Testis (tissue), 3 donors: ENCODE data around the gene MYOM1. TPM values are rescaled to one million over a fixed set of nuclear protein-coding genes. Genes with fewer than 3 reads are reported as not detected.

Experiments used
- DNase-seq: peaks from one replicate; pipeline ENCODE4 v3.0.0-alpha.2; 2019
- H3K27ac ChIP-seq, 2 donors: fragments of 200-600 bp; sonication (generic); one replicate each; pipeline ENCODE4 v1.5.1; 2019
- H3K27me3 ChIP-seq: fragments of 200-600 bp; sonication (generic); one replicate; pipeline ENCODE4 v1.5.1; 2019
- H3K36me3 ChIP-seq: fragments of 200-600 bp; sonication (generic); one replicate; pipeline ENCODE4 v1.5.1; 2017; ENCODE audit warnings: low read depth; ENCODE audit errors: missing control alignments
- H3K4me1 ChIP-seq: fragments of 200-600 bp; sonication (generic); one replicate; pipeline ENCODE4 v1.5.1; 2019
- H3K4me3 ChIP-seq, 2 donors: fragments of 200-600 bp; sonication (generic); one replicate each; pipeline ENCODE4 v1.5.1; 2017 to 2019
- H3K9me3 ChIP-seq: fragments of 200-600 bp; sonication (generic); one replicate; pipeline ENCODE4 v1.5.1; 2017
- CTCF ChIP-seq, 3 experiments: fragments of 450-650 bp in 2 of 3; fragments of 200-600 bp in 1 of 3; sonication (generic) in 1 of 3; IDR thresholded peaks; one replicate each; pipeline ENCODE4 v1.5.1; 2016 to 2019; ENCODE audit warnings: antibody characterized with exemption in 3 of 3, mild to moderate bottlenecking in 2 of 3, moderate library complexity in 1 of 3
- POLR2A ChIP-seq: fragments of 450-650 bp; IDR thresholded peaks from one replicate; pipeline ENCODE4 v1.6.1; 2017; ENCODE audit warnings: antibody characterized with exemption, mild to moderate bottlenecking, moderate library complexity
- WGBS, 2 donors: methylation state at CpG; one replicate each; pipeline ENCODE4 v1.1.5; 2018; 5-methylcytosine and 5-hydroxymethylcytosine counted together
- intact Hi-C: fragments of 100-400 bp; cut with DNase I; formaldehyde crosslinking; loops from one replicate; pipeline ENCODE4 v1.15.1; 2023; ENCODE audit warnings: low total_unique reads
- polyA plus RNA-seq: library from polyadenylated mRNA; stranded (reverse); fragments of 350-450 nt; fragmentation: Illumina TruSeq; extraction: RNeasy Lipid Tissue Mini Kit (QIAGEN cat#74804); gene quantifications from one replicate; pipeline ENCODE4 v1.2.3, GENCODE V29; 2014; ENCODE audit warnings: low read depth, low replicate concordance; ENCODE audit not compliant: insufficient read depth
- total RNA-seq, 2 donors: library from RNA; depleted of rRNA; stranded (reverse); fragments of >200 nt; gene quantifications; one replicate each; pipeline ENCODE4 v1.2.3, GENCODE V29; 2016

Gene MYOM1
- total and polyA plus RNA-seq, 3 donors from 2014 or later = 9.1 to 19.9 (median 16.9) TPM

GRCh38 chr18:3211236-3211992, 8.4 kb downstream of the MYOM1 start:
- Histone ChIP-seq H3K27me3 (no peaks in the 10 kb centered on the region), H3K9me3 (no peaks in the 10 kb centered on the region), H3K27ac (no peak overlapping the region), H3K4me1 (no peaks in the 10 kb centered on the region), H3K36me3 (no peaks in the 10 kb centered on the region), H3K4me3 (no peak overlapping the region)
- TF ChIP-seq POLR2A (no peak), CTCF (IDR thresholded peaks at IDR 0.05) (no peak)
- intact Hi-C loops = no loop called here
- WGBS, 2 donors = 36 to 46% methylated on average over 5 of the region's 5 CpGs
- no peak for DNase-seq

- no peaks in the 10 kb centered on the region for H3K9me3 ChIP-seq
- intact Hi-C loops = no loop called here
- H3K4me1 ChIP-seq = no peaks in the 10 kb centered on the region
- H3K4me3 ChIP-seq = no peak overlapping the region
- DNase-seq = no peak
- H3K36me3 ChIP-seq = no peaks in the 10 kb centered on the region
- TF ChIP-seq POLR2A (no peak), CTCF (IDR thresholded peaks at IDR 0.05) (no peak)
- no peaks in the 10 kb centered on the region for H3K27me3 ChIP-seq
- H3K27ac ChIP-seq = no peak overlapping the region
- 81 to 82% methylated on average over 4 of the region's 4 CpGs for WGBS, 2 donors
Observed at GRCh38 chr18:3209859-3210569, 9.8 kb downstream of the MYOM1 start.

- Histone ChIP-seq H3K36me3 (no peaks in the 10 kb centered on the region), H3K27ac (no peak overlapping the region), H3K9me3 (no peaks in the 10 kb centered on the region), H3K27me3 (no peaks in the 10 kb centered on the region), H3K4me1 (no peaks in the 10 kb centered on the region), H3K4me3 (no peak overlapping the region)
- 63 to 100% methylated on average over 2 of the region's 2 CpGs for WGBS, 2 donors
- TF ChIP-seq POLR2A (no peak), CTCF (IDR thresholded peaks at IDR 0.05) (no peak)
- intact Hi-C loops = no loop called here
- DNase-seq = no peak
Observed at GRCh38 chr18:3207565-3207964, 12.2 kb downstream of the MYOM1 start.

- Histone ChIP-seq H3K36me3 (no peaks in the 10 kb centered on the region), H3K4me3 (no peak overlapping the region), H3K9me3 (no peaks in the 10 kb centered on the region), H3K27ac (no peak overlapping the region), H3K4me1 (no peaks in the 10 kb centered on the region), H3K27me3 (no peaks in the 10 kb centered on the region)
- intact Hi-C loops = no loop called here
- no peak for DNase-seq
- TF ChIP-seq POLR2A (no peak), CTCF (IDR thresholded peaks at IDR 0.05) (no peak)
Observed at GRCh38 chr18:3205239-3205638, 14.5 kb downstream of the MYOM1 start.
